WI38 (cell line): ENCODE results near the gene PPL.
"Not testable (repeated sequence)": the region's sequence is repeated elsewhere in the genome, so short reads cannot be mapped to it uniquely, and the experiment has no call there.

Source experiments
- H3K4me3 ChIP-seq: 2 replicates; pipeline ENCODE4 v1.5.1; 2011; ENCODE audit warnings: low read depth, mild to moderate bottlenecking, control low read depth, low read length
- TF ChIP-seq, protein P1 (sequence below): IDR thresholded peaks from 2 replicates; pipeline ENCODE4 v1.5.1; 2012; ENCODE audit warnings: low read depth, mild to moderate bottlenecking, control low read depth, low read length

The PPL gene

DNA sequence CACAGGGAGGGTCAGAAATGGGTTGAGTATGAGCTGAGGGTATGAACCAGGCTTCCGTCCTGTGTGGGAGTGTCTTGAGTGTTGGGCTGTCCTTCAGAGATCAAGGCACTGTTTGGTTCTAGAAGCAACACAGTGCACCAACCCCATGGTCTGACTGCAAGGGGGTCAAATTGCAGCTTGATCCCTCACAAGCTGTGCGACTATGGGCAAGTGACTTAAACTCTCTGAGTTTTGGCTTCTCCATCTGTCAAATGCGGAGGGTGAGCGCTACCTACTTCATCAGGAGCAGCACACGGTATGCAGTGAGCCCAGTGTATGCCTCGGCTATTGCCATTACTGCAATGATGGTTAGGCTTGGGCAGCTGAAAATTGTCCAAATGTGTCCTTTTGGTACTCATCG is 42.2 kb upstream of the PPL start:
- TF ChIP-seq, protein P1, sequence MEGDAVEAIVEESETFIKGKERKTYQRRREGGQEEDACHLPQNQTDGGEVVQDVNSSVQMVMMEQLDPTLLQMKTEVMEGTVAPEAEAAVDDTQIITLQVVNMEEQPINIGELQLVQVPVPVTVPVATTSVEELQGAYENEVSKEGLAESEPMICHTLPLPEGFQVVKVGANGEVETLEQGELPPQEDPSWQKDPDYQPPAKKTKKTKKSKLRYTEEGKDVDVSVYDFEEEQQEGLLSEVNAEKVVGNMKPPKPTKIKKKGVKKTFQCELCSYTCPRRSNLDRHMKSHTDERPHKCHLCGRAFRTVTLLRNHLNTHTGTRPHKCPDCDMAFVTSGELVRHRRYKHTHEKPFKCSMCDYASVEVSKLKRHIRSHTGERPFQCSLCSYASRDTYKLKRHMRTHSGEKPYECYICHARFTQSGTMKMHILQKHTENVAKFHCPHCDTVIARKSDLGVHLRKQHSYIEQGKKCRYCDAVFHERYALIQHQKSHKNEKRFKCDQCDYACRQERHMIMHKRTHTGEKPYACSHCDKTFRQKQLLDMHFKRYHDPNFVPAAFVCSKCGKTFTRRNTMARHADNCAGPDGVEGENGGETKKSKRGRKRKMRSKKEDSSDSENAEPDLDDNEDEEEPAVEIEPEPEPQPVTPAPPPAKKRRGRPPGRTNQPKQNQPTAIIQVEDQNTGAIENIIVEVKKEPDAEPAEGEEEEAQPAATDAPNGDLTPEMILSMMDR = no peak

DNA sequence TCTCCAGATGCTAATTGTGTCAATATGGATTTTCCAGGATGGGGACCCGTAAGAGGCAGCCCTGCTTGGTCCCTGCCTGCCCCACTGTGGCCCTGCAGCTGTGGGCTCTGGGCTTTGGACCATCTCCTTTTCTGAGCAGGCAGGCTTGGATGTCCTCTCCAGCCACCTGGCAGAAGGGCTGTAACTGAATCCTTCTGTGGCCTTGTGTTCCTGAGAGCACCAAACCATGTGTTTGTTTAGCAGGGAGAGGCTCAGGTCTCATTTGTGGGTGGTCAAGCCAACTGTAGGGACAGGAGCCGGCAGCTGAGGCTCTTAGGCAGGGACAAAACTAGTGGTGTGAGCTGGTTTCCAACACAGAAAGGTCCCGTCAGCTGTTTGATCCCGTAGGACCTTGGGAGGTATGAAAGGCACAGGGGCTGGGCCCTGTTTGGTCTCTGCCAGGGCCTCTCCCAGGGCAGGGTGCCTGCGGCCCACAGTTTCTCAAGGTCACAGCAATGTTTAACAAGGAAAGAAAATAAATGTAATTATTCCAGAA is 39.7 kb upstream of the PPL start:
- no peak overlapping the region for H3K4me3 ChIP-seq
- TF ChIP-seq, protein P1 = no peak

More for the DNA sequence above, 42.2 kb upstream of the PPL start:
- no peak overlapping the region for H3K4me3 ChIP-seq

DNA sequence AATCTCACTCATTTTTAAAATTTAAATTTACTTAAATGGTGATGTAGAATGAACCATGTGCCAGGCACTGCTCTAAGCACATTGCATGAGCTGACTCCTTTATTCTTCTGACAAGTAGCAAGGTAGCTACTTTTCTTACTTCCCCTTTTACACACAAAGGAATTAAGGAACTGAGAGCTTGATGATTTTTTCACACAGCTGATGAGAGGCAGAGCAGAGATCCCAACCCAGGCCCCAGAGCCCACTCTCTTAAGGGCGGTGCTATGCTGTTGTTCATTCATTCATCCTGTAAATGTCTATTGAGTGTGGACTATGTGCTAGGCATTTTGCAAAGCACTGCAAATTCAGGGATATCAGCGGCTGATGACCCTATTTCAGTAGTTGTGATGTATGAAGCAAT is 39.1 kb upstream of the PPL start:
- TF ChIP-seq, protein P1 = no peak

DNA sequence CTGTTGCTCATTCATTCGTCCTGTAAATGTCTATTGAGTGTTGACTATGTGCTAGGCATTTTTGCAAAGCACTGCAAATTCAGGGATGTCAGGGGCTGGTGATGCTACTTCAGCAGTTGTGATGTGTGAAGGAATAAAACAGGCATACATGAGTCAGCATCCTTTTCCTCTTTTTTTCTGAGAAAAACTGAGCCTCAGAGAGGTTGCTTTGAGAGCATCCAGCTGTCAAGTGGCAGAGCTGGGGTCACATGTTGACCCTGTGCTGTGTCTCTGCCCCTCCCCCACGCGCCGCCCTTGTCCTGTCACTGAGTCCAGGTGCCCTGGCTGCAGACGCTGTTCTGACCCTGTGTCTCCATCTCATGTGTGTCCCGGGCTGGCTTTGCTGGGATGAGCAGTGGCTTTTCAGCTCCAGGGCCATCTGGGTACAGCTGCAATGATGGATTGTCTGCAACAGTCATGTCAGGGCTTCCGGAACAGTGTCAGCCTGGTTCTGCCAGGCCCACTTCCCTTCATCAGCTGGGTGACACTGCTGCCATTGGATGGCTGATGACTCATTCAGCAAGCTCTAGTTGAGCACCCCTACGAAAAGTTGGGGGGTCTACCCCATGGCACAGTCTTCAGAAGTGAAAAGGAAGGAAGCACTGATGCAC is 36.1 kb upstream of the PPL start:
- H3K4me3 ChIP-seq = no peak overlapping the region
- TF ChIP-seq, protein P1 = no peak

More for the DNA sequence above, 39.1 kb upstream of the PPL start:
- H3K4me3 ChIP-seq = no peak overlapping the region

DNA sequence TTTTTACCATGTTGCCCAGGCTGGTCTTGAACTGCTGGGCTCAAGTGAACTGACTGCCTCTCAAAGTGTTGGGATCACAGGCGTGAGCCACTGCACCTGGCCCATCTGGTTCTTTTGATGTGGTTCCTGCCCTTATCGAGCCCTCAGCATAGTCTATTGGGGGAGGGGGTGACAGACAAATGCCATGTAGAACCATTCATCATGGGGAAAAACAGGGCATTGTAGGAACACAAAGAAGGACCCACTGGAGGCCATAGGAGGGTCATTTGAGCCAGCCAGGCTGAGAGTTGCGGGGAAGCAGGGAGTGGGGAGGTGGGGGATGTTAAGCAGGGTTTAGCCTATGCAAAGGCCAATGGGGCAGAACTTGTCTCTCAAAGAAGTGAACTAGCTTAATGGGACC is 33.1 kb upstream of the PPL start:
- H3K4me3 ChIP-seq = no peak overlapping the region
- TF ChIP-seq, protein P1 = no peak

DNA sequence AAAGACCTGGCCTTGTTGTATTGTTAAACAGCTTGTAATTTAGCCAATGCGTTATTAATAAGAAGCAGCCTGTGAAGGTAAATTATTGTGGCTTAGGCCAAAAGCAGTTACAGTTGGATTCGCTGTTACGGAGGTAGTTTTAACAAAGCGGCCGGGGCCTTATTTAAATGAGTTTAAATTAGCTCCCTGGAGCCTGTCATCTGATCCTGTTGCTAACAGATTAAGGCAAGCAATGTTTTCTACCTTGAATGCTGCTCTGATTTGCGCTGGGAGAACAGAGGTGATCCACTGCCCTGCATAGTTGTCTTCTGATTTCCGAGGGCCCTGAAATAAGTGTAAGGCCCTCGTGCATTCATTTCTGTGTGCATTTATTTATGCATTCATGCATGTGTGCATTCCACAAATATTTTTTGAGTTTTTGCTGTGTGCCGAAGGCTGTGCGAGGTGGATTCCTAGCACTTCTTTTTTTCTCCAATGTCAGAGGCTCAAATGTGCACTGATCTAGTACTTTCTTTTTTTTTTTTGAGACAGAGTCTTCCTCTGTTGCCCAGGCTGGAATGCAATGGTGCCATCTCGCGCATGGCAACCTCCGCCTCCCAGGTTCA is 32.0 kb upstream of the PPL start:
- H3K4me3 ChIP-seq = no peak overlapping the region
- TF ChIP-seq, protein P1 = no peak

DNA sequence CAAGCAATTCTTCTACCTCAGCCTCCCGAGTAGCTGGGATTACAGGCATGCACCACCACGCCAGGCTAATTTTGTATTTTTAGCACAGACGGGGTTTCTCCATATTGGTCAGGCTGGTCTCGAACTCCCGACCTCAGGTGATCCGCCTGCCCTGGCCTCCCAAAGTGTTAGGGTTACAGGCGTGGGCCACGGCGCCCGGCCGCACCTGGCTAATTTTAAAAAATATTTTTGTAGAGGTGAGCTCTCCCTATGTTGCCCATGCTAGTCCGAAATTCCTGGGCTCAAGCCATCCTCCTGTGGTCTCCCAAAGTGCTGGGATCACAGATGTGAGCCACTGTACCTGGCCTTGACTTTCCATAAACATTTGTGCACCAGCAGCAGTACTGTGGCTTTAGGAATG is 31.3 kb upstream of the PPL start:
- not testable (repeated sequence) for H3K4me3 ChIP-seq
